WTC11 (cell line): Measurements from ENCODE around the gene KLC3. TPM values are rescaled to one million over a fixed set of nuclear protein-coding genes. Genes with fewer than 3 reads are reported as not detected.

Source experiments
- ATAC-seq: fragments of 200-7000 bp; cut with Tn5 transposase; 2 replicates; pipeline ENCODE4 v1.10.0; 2021; ENCODE audit warnings: mild to moderate bottlenecking, moderate library complexity
- CTCF ChIA-PET: fragments of 300-600 bp; sonication (Branson Sonifier 250); formaldehyde crosslinking; loops from one replicate; lab custom pipeline; 2021; ENCODE audit warnings: antibody characterized with exemption; lab: Charles Lee
- POLR2A ChIA-PET: fragments of 350-600 bp; sonication (Branson Sonifier 250); formaldehyde crosslinking; loops from one replicate; lab custom pipeline; 2021; ENCODE audit warnings: antibody characterized with exemption; lab: Charles Lee
- DNase-seq: peaks from one replicate; pipeline ENCODE4 v3.0.0; 2021; ENCODE audit warnings: low spot score
- H3K27ac Mint-ChIP-seq: 2 replicates; pipeline ENCODE4 v1.8.0; 2021; ENCODE audit warnings: mixed read lengths
- H3K27me3 Mint-ChIP-seq: 2 replicates; pipeline ENCODE4 v1.8.0; 2021; ENCODE audit warnings: low read depth, mild to moderate bottlenecking, moderate library complexity, mixed read lengths
- H3K36me3 Mint-ChIP-seq: 2 replicates; pipeline ENCODE4 v1.8.0; 2021; ENCODE audit warnings: mixed read lengths
- H3K4me1 Mint-ChIP-seq: 2 replicates; pipeline ENCODE4 v1.8.0; 2022; ENCODE audit warnings: mixed read lengths
- H3K4me3 Mint-ChIP-seq: 2 replicates; pipeline ENCODE4 v1.8.0; 2021; ENCODE audit warnings: mild to moderate bottlenecking, moderate library complexity, mixed read lengths
- H3K9me3 Mint-ChIP-seq: 2 replicates; pipeline ENCODE4 v1.8.0; 2021; ENCODE audit warnings: mixed read lengths
- CREB1 ChIP-seq: sonication (generic); formaldehyde crosslinking; IDR thresholded peaks from 2 replicates; pipeline ENCODE4 v1.8.0; 2023; ENCODE audit warnings: mild to moderate bottlenecking, missing genetic modification reagents
- E2F5 ChIP-seq: sonication (generic); formaldehyde crosslinking; IDR thresholded peaks from 2 replicates; pipeline ENCODE4 v1.8.1; 2022; ENCODE audit warnings: mild to moderate bottlenecking, moderate library complexity, missing genetic modification reagents
- FOXJ3 ChIP-seq: sonication (generic); formaldehyde crosslinking; IDR thresholded peaks from 2 replicates; pipeline ENCODE4 v1.9.0; 2021; ENCODE audit warnings: missing genetic modification reagents, mild to moderate bottlenecking, borderline replicate concordance
- FOXK1 ChIP-seq: sonication (generic); formaldehyde crosslinking; IDR thresholded peaks from 2 replicates; pipeline ENCODE4 v1.8.0; 2022; ENCODE audit warnings: mild to moderate bottlenecking, moderate library complexity, missing genetic modification reagents
- FOXP1 ChIP-seq: sonication (generic); formaldehyde crosslinking; IDR thresholded peaks from 2 replicates; pipeline ENCODE4 v1.8.0; 2022; ENCODE audit warnings: missing genetic modification reagents, mild to moderate bottlenecking, moderate library complexity, borderline replicate concordance
- HMGA2 ChIP-seq: fragments of 250-450 bp; sonication (Bioruptor Pico); IDR thresholded peaks from 2 replicates; pipeline ENCODE4 v1.4.0; 2021; ENCODE audit warnings: mild to moderate bottlenecking, moderate library complexity
- PREB ChIP-seq: sonication (generic); formaldehyde crosslinking; IDR thresholded peaks from 2 replicates; pipeline ENCODE4 v1.8.1; 2022; ENCODE audit warnings: mild to moderate bottlenecking, missing genetic modification reagents, moderate library complexity, borderline replicate concordance
- RELA ChIP-seq: sonication (generic); formaldehyde crosslinking; IDR thresholded peaks from 2 replicates; pipeline ENCODE4 v1.8.1; 2022; ENCODE audit warnings: missing genetic modification reagents, mild to moderate bottlenecking, borderline replicate concordance
- SOX15 ChIP-seq: fragments of 250-450 bp; sonication (Bioruptor Pico); IDR thresholded peaks from 2 replicates; pipeline ENCODE4 v1.9.0; 2021; ENCODE audit warnings: mild to moderate bottlenecking
- TEAD4 ChIP-seq: sonication (generic); formaldehyde crosslinking; IDR thresholded peaks from 2 replicates; pipeline ENCODE4 v1.8.0; 2022; ENCODE audit warnings: mild to moderate bottlenecking, missing genetic modification reagents
- ZNF121 ChIP-seq: sonication (generic); formaldehyde crosslinking; IDR thresholded peaks from 2 replicates; pipeline ENCODE4 v1.8.0; 2023; ENCODE audit warnings: missing genetic modification reagents
- ZSCAN18 ChIP-seq: fragments of 250-450 bp; sonication (Bioruptor Pico); IDR thresholded peaks from 2 replicates; pipeline ENCODE4 v2.1.2; 2022; ENCODE audit warnings: mild to moderate bottlenecking, moderate library complexity
- total RNA-seq: library from RNA; stranded (reverse); gene quantifications from 3 replicates; pipeline ENCODE4 v1.2.3, GENCODE V29; 2021
- TF ChIP-seq, protein P1 (sequence below): sonication (generic); formaldehyde crosslinking; IDR thresholded peaks from 2 replicates; pipeline ENCODE4 v1.8.1; 2023; ENCODE audit warnings: mild to moderate bottlenecking, missing genetic modification reagents, borderline replicate concordance
- TF ChIP-seq, protein P2 (sequence below): sonication (generic); formaldehyde crosslinking; IDR thresholded peaks from 2 replicates; pipeline ENCODE4 v1.8.0; 2022; ENCODE audit warnings: missing genetic modification reagents
- TF ChIP-seq, protein P3 (sequence below): sonication (generic); formaldehyde crosslinking; IDR thresholded peaks from 2 replicates; pipeline ENCODE4 v1.8.0; 2023; ENCODE audit warnings: missing genetic modification reagents, mild to moderate bottlenecking, borderline replicate concordance

Gene KLC3
- total RNA-seq, 1 experiment from 2014 or later, result 5.2 TPM

DNA sequence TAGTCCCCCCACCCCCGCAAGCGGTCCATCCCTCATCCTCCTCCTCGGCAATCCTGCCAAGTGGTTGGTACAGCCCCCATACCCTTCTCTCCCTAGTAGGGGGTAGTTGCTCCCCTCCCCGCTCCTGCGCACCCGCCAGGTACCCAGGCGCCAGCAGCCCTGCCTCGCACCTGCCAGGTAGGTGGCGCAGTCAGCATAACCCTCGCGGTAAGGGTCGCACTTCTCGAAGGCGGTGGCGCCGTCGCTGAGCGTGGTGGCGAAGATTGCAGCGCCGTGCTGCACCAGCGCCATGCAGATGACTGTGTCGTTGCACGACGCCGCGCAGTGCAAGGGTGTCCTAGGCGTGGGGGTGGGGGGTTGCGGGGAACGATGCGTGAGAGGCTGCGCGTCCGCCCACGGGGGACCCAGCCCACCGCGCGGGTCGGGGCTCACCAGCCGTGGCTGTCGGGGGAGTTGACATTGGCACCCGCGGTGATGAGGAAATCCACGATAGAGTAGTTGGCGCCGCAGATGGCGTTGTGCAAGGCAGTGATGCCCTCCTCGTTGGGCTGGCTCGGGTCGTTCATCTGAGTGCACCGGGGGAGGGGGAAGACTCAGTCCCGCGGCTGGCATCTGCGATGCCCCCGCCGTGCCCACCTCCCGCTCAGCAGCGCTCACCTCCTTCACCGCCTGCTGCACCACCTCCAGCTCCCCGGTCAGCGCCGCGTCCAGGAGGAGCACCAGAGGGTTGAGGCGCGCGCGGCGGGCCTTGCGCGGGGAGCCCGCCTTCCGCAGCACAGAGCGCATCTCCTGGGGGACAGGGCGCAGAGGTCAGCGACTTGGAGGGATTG is 45.1 kb downstream of the KLC3 start (continued):
- TF ChIP-seq, protein P1, sequence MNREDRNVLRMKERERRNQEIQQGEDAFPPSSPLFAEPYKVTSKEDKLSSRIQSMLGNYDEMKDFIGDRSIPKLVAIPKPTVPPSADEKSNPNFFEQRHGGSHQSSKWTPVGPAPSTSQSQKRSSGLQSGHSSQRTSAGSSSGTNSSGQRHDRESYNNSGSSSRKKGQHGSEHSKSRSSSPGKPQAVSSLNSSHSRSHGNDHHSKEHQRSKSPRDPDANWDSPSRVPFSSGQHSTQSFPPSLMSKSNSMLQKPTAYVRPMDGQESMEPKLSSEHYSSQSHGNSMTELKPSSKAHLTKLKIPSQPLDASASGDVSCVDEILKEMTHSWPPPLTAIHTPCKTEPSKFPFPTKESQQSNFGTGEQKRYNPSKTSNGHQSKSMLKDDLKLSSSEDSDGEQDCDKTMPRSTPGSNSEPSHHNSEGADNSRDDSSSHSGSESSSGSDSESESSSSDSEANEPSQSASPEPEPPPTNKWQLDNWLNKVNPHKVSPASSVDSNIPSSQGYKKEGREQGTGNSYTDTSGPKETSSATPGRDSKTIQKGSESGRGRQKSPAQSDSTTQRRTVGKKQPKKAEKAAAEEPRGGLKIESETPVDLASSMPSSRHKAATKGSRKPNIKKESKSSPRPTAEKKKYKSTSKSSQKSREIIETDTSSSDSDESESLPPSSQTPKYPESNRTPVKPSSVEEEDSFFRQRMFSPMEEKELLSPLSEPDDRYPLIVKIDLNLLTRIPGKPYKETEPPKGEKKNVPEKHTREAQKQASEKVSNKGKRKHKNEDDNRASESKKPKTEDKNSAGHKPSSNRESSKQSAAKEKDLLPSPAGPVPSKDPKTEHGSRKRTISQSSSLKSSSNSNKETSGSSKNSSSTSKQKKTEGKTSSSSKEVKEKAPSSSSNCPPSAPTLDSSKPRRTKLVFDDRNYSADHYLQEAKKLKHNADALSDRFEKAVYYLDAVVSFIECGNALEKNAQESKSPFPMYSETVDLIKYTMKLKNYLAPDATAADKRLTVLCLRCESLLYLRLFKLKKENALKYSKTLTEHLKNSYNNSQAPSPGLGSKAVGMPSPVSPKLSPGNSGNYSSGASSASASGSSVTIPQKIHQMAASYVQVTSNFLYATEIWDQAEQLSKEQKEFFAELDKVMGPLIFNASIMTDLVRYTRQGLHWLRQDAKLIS (CRISPR knock-in tag), result peak; percentile 92; the same call in 1 of the 2 replicates
- TF ChIP-seq ZNF121 (CRISPR knock-in tag), result peak; percentile 30; the same call in 1 of the 2 replicates
- TF ChIP-seq FOXJ3 (CRISPR knock-in tag), result 0 out of 2 replicates have a peak, but pooled peaks have one; percentile 80
- TF ChIP-seq, all 79 proteins: peak for 52

DNA sequence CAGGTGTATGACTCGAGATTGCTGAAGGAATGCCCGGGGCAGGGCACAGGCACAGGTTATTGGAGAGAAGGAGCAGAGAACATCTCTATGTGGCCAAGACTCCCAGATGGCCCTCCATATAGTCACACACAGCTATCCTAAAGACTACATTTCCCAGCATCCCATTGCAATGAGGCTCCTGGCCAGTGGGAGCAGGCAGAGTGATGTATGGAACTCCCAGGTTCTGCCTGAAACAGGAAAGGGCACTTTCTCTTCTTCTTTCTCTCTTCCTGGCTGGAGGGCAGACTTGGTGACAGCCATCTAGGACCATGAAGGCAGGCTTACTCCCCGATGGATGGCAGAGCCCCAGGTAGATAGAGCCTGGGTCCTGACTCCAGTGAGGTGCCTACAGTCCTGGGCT is 50.8 kb downstream of the KLC3 start:
- CTCF ChIA-PET, result interaction anchor here (0.7 to 3.3 kb wide), 8 partner anchors 8 to 251 kb away, joined by 3 to 35 read pairs (median 4); partner anchors contain the start of gene PPP1R13L
- Mint-ChIP-seq H3K27ac (peak overlapping the region; percentile 95; the same call in 1 of the 2 replicates), H3K4me3 (no peak overlapping the region)

More for the DNA sequence above, 50.8 kb downstream of the KLC3 start:
- ATAC-seq (peak; percentile 81), DNase-seq (peak; percentile 46)
- peaks cover 32% of the 10 kb centered on the region for H3K27me3 Mint-ChIP-seq
- TF ChIP-seq FOXK1, result no peak
- TF ChIP-seq HMGA2 (CRISPR knock-in tag), result no peak
- TF ChIP-seq FOXP1 (CRISPR knock-in tag), result no peak
- no peak for TF ChIP-seq ZSCAN18 (CRISPR knock-in tag)
- no peak for TF ChIP-seq RELA (CRISPR knock-in tag)
- TF ChIP-seq, protein P2, sequence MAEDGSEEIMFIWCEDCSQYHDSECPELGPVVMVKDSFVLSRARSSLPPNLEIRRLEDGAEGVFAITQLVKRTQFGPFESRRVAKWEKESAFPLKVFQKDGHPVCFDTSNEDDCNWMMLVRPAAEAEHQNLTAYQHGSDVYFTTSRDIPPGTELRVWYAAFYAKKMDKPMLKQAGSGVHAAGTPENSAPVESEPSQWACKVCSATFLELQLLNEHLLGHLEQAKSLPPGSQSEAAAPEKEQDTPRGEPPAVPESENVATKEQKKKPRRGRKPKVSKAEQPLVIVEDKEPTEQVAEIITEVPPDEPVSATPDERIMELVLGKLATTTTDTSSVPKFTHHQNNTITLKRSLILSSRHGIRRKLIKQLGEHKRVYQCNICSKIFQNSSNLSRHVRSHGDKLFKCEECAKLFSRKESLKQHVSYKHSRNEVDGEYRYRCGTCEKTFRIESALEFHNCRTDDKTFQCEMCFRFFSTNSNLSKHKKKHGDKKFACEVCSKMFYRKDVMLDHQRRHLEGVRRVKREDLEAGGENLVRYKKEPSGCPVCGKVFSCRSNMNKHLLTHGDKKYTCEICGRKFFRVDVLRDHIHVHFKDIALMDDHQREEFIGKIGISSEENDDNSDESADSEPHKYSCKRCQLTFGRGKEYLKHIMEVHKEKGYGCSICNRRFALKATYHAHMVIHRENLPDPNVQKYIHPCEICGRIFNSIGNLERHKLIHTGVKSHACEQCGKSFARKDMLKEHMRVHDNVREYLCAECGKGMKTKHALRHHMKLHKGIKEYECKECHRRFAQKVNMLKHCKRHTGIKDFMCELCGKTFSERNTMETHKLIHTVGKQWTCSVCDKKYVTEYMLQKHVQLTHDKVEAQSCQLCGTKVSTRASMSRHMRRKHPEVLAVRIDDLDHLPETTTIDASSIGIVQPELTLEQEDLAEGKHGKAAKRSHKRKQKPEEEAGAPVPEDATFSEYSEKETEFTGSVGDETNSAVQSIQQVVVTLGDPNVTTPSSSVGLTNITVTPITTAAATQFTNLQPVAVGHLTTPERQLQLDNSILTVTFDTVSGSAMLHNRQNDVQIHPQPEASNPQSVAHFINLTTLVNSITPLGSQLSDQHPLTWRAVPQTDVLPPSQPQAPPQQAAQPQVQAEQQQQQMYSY, result no peak
- TF ChIP-seq TEAD4 (CRISPR knock-in tag), result no peak
- no peak for TF ChIP-seq SOX15 (CRISPR knock-in tag)
- no peak for TF ChIP-seq PREB
- TF ChIP-seq E2F5 (CRISPR knock-in tag), result no peak
- TF ChIP-seq, protein P3, sequence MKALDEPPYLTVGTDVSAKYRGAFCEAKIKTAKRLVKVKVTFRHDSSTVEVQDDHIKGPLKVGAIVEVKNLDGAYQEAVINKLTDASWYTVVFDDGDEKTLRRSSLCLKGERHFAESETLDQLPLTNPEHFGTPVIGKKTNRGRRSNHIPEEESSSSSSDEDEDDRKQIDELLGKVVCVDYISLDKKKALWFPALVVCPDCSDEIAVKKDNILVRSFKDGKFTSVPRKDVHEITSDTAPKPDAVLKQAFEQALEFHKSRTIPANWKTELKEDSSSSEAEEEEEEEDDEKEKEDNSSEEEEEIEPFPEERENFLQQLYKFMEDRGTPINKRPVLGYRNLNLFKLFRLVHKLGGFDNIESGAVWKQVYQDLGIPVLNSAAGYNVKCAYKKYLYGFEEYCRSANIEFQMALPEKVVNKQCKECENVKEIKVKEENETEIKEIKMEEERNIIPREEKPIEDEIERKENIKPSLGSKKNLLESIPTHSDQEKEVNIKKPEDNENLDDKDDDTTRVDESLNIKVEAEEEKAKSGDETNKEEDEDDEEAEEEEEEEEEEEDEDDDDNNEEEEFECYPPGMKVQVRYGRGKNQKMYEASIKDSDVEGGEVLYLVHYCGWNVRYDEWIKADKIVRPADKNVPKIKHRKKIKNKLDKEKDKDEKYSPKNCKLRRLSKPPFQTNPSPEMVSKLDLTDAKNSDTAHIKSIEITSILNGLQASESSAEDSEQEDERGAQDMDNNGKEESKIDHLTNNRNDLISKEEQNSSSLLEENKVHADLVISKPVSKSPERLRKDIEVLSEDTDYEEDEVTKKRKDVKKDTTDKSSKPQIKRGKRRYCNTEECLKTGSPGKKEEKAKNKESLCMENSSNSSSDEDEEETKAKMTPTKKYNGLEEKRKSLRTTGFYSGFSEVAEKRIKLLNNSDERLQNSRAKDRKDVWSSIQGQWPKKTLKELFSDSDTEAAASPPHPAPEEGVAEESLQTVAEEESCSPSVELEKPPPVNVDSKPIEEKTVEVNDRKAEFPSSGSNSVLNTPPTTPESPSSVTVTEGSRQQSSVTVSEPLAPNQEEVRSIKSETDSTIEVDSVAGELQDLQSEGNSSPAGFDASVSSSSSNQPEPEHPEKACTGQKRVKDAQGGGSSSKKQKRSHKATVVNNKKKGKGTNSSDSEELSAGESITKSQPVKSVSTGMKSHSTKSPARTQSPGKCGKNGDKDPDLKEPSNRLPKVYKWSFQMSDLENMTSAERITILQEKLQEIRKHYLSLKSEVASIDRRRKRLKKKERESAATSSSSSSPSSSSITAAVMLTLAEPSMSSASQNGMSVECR (CRISPR knock-in tag), result no peak
- TF ChIP-seq ZNF121 (CRISPR knock-in tag), result no peak
- no peak for TF ChIP-seq CREB1 (CRISPR knock-in tag)
- POLR2A ChIA-PET, result interaction anchor here (0.5 to 0.9 kb wide), 3 partner anchors 13 to 172 kb away, joined by 3 to 7 read pairs (median 3); no protein-coding TSS in a partner anchor
- peaks cover 5% of the 10 kb centered on the region for H3K4me1 Mint-ChIP-seq
- peaks cover 3% of the 10 kb centered on the region; the same call in 1 of the 2 replicates for H3K36me3 Mint-ChIP-seq
- H3K9me3 Mint-ChIP-seq, result no peaks in the 10 kb centered on the region
